Progenitor cell of endocrine pancreas (in vitro differentiated cells): ENCODE data around the gene TNFSF12. TPM values are rescaled to one million over a fixed set of nuclear protein-coding genes. Genes with fewer than 3 reads are reported as not detected.

ENCODE experiments used
- DNase-seq: peaks from one replicate; pipeline ENCODE4 v3.0.0; 2021; ENCODE audit warnings: low spot score; ENCODE audit not compliant: unreplicated experiment
- H3K27ac Mint-ChIP-seq: 2 replicates; pipeline ENCODE4 v1.8.0; 2021; ENCODE audit warnings: mild to moderate bottlenecking, moderate library complexity, mixed read lengths
- H3K27me3 Mint-ChIP-seq: 2 replicates; pipeline ENCODE4 v1.8.0; 2021; ENCODE audit warnings: mixed read lengths
- H3K36me3 Mint-ChIP-seq: 2 replicates; pipeline ENCODE4 v1.8.0; 2022; ENCODE audit warnings: mixed read lengths; ENCODE audit not compliant: insufficient read depth
- H3K4me1 Mint-ChIP-seq: 2 replicates; pipeline ENCODE4 v1.8.0; 2021; ENCODE audit warnings: low read depth, mixed read lengths
- H3K4me3 Mint-ChIP-seq: 2 replicates; pipeline ENCODE4 v1.8.0; 2021; ENCODE audit warnings: low read depth, mild to moderate bottlenecking, moderate library complexity, mixed read lengths
- H3K9me3 Mint-ChIP-seq: 2 replicates; pipeline ENCODE4 v1.8.0; 2021; ENCODE audit warnings: low read depth, mixed read lengths
- total RNA-seq: library from RNA; stranded (reverse); gene quantifications from 2 replicates; pipeline ENCODE4 v1.2.1, GENCODE V29; 2021
- TF ChIP-seq, protein P1 (sequence below): fragments of 200-600 bp; sonication (generic); IDR thresholded peaks from one replicate; pipeline ENCODE4 v1.5.0; 2021; ENCODE audit warnings: antibody characterized with exemption, mild to moderate bottlenecking; ENCODE audit not compliant: unreplicated experiment

The TNFSF12 gene
- total RNA-seq, 1 donor from 2014 or later: 9.4 TPM

DNA sequence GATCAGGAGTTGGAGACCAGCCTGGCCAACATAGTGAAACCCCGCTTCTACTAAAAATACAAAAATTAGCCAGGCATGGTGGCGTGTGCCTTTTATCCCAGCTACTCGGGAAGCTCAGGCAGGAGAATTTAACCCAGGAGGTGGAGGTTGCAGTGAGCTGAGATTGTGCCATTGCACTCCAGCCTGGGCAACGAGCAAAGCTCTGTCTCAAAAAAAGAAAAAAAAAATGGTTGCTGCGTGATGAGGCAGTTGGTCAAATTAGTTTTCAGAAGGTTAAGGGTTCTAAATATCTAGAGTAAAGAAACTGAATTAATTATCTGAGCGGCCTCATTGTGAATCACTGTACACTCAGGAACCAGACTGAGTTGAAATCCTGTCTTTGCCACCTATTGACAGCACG lies 27.1 kb downstream of the TNFSF12 start:
- Mint-ChIP-seq H3K27ac (peak overlapping the region; percentile 86), H3K27me3 (no peaks in the 10 kb centered on the region), H3K9me3 (no peaks in the 10 kb centered on the region), H3K36me3 (peaks cover 41% of the 10 kb centered on the region), H3K4me3 (peak overlapping the region; percentile 98), H3K4me1 (peaks cover 39% of the 10 kb centered on the region)
- DNase-seq: no peak
- TF ChIP-seq, protein P1, sequence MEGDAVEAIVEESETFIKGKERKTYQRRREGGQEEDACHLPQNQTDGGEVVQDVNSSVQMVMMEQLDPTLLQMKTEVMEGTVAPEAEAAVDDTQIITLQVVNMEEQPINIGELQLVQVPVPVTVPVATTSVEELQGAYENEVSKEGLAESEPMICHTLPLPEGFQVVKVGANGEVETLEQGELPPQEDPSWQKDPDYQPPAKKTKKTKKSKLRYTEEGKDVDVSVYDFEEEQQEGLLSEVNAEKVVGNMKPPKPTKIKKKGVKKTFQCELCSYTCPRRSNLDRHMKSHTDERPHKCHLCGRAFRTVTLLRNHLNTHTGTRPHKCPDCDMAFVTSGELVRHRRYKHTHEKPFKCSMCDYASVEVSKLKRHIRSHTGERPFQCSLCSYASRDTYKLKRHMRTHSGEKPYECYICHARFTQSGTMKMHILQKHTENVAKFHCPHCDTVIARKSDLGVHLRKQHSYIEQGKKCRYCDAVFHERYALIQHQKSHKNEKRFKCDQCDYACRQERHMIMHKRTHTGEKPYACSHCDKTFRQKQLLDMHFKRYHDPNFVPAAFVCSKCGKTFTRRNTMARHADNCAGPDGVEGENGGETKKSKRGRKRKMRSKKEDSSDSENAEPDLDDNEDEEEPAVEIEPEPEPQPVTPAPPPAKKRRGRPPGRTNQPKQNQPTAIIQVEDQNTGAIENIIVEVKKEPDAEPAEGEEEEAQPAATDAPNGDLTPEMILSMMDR: no peak

DNA sequence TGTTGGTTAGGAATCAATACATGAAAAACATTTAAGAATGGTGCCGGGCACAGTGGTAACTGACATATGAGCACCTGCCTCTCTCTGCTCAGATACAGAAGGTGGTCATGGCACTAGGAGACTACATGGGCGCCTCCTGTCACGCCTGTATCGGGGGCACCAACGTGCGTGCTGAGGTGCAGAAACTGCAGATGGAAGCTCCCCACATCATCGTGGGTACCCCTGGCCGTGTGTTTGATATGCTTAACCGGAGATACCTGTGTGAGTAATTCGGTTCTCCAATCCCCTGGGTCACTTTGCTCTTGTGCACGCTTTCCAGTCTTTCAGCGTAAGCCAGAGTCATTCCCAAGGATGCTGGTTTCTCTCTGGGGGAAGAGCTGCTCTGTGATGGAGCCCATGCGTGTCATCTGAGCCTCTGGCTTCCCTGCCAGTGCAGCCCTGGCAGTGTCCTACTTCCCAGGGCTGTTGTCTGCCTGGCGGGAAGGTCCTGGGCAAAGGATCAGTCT lies 27.6 kb downstream of the TNFSF12 start:
- peaks cover 42% of the 10 kb centered on the region for H3K4me1 Mint-ChIP-seq
- no peak for DNase-seq
- no peaks in the 10 kb centered on the region for H3K27me3 Mint-ChIP-seq
- TF ChIP-seq, protein P1: no peak
- no peaks in the 10 kb centered on the region for H3K9me3 Mint-ChIP-seq
- peak overlapping the region; percentile 86 for H3K27ac Mint-ChIP-seq
- H3K4me3 Mint-ChIP-seq: no peak overlapping the region
- peaks cover 38% of the 10 kb centered on the region for H3K36me3 Mint-ChIP-seq

DNA sequence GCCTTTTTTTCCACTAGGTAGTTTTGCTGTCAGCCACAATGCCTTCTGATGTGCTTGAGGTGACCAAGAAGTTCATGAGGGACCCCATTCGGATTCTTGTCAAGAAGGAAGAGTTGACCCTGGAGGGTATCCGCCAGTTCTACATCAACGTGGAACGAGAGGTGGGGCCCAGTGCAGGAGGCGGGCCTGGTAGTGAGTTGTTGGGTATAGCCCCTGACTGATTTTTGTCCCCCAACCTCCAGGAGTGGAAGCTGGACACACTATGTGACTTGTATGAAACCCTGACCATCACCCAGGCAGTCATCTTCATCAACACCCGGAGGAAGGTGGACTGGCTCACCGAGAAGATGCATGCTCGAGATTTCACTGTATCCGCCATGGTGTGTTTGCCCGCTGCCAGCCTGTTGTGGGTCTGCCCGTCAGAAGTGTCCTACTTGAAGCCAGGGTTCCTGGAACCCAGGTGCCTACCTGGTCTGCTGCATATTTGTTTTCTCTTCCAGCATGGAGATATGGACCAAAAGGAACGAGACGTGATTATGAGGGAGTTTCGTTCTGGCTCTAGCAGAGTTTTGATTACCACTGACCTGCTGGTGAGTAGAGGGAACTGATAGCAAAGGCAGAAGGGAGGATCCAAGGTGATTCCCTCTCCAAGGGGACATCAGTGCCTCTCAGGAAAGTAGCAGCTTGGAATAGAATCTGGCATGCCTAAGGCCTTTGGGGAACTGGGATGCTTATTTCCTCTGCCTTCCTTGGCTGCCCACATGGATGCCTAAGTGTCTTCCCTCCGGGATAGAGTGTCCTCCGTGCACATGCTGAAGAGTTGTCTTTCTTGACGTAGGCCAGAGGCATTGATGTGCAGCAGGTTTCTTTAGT lies 28.7 kb downstream of the TNFSF12 start:
- TF ChIP-seq, protein P1: no peak
- Mint-ChIP-seq H3K36me3 (peaks cover 40% of the 10 kb centered on the region), H3K9me3 (no peaks in the 10 kb centered on the region), H3K4me1 (peaks cover 42% of the 10 kb centered on the region), H3K27ac (peak overlapping the region; percentile 86), H3K4me3 (no peak overlapping the region), H3K27me3 (no peaks in the 10 kb centered on the region)
- DNase-seq: no peak

DNA sequence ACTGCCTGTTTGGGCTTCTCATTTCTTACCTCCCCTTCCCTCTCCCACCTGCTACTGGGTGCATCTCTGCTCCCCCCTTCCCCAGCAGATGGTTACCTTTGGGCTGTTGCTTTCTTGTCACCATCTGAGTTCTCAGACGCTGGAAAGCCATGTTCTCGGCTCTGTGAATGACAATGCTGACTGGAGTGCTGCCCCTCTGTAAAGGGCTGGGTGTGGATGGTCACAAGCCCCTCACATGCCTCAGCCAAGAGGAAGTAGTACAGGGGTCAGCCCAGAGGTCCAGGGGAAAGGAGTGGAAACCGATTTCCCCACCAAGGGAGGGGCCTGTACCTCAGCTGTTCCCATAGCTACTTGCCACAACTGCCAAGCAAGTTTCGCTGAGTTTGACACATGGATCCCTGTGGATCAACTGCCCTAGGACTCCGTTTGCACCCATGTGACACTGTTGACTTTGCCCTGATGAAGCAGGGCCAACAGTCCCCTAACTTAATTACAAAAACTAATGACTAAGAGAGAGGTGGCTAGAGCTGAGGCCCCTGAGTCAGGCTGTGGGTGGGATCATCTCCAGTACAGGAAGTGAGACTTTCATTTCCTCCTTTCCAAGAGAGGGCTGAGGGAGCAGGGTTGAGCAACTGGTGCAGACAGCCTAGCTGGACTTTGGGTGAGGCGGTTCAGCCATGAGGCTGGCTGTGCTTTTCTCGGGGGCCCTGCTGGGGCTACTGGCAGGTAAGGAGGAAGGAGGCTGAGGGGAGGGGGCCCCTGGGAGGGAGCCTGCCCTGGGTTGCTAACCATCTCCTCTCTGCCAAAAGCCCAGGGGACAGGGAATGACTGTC lies 30.4 kb downstream of the TNFSF12 start, which contains the start of gene CD68:
TSS of gene CD68 (plus strand) at position 638 of the 833 bp plus-strand sequence. CDS start at position 678, 40 bp downstream.
- TF ChIP-seq, protein P1: no peak
- no peak for DNase-seq
- H3K9me3 Mint-ChIP-seq: no peaks in the 10 kb centered on the region
- H3K27me3 Mint-ChIP-seq: no peaks in the 10 kb centered on the region
- peaks cover 35% of the 10 kb centered on the region for H3K36me3 Mint-ChIP-seq
- peak within 1 kb of the TSS; percentile 97 for H3K27ac Mint-ChIP-seq
- peak within 1 kb of the TSS; percentile 31 for H3K4me3 Mint-ChIP-seq
- peaks cover 45% of the 10 kb centered on the region for H3K4me1 Mint-ChIP-seq
